GM06990 (cell line): ENCODE measurements around the gene ACOX1.

Source experiments
- DNase-seq: peaks from one replicate; pipeline ENCODE4 v3.0.0-alpha.2; 2011; ENCODE audit not compliant: insufficient read length; ENCODE audit errors: extremely low read depth
- H3K27me3 ChIP-seq: replicated peaks from 2 replicates; pipeline ENCODE4 v1.6.0; 2011; ENCODE audit warnings: low read length; ENCODE audit not compliant: control insufficient read depth, insufficient read depth
- H3K36me3 ChIP-seq: 2 replicates; pipeline ENCODE4 v1.5.1; 2011; ENCODE audit warnings: low read length; ENCODE audit not compliant: control insufficient read depth, insufficient read depth
- H3K4me3 ChIP-seq: replicated peaks from 2 replicates; pipeline ENCODE4 v1.5.1; 2011; ENCODE audit warnings: low read depth, mild to moderate bottlenecking, control low read depth, low read length
- CTCF ChIP-seq: IDR thresholded peaks from 2 replicates; pipeline ENCODE4 v1.5.1; 2011; ENCODE audit warnings: low read length, control low read depth, mild to moderate bottlenecking, inconsistent platforms; ENCODE audit not compliant: insufficient read depth, poor library complexity, severe bottlenecking

ACOX1 gene

GRCh38 chr17:75932852-75933251 is 46.1 kb downstream of the ACOX1 start:
- Histone ChIP-seq H3K4me3 (no peak overlapping the region), H3K36me3 (no peaks in the 10 kb centered on the region), H3K27me3 (no peaks in the 10 kb centered on the region)
- TF ChIP-seq CTCF: no peak
- DNase-seq: no peak

DNA sequence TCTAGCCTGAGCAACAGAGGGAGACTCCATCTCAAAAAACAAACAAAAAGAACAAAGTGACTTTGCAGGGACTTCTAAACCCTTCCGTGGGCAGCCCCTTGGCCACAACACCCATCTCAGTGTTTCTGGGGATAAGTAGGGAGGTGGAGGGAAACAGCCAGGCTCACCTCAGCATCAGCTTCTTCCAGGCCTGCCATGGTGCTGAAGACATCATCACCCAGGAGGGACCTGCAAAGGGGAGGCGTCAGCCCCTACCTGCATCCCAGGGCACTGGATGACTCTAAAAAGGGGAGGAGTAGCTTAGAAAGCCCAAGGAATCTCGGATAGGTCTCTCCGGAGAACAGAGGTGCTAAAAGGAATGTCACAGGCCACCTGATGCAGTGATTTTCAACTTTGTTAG is 47.9 kb downstream of the ACOX1 start:
- no peak for TF ChIP-seq CTCF
- Histone ChIP-seq H3K27me3 (no peaks in the 10 kb centered on the region), H3K36me3 (no peaks in the 10 kb centered on the region; the same call in 1 of the 2 replicates), H3K4me3 (no peak overlapping the region)
- DNase-seq: no peak

DNA sequence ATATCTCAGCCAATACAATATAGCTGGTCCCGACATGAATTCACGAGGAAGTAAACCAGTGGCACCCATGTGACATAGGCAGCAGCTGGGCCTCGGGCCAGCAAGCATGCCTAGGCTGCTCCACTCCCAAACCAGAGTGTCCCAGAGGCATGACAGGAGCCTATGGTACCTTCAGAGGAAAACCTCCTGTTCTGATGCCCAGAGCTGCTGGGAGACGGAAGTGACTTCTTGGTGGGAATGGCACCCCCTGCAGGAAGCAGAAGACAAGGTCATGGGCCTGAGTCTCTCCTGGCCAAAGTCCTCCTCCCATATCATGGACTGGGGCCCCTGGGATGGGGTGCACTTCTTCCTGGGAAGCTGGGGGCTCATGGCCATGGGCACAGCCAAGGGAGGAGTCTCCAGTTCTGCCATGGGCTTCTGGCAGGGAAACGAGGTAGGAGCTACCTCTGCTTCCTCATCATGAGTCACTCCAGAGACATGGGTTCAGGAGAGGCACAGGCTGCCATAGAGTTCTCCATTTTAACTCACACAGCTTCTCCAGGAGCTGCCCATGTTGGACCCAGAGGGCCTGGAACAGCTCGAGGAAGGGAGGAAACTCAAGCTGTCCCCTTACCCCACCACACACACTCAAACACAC is 51.6 kb downstream of the ACOX1 start:
- H3K4me3 ChIP-seq: no peak overlapping the region
- H3K27me3 ChIP-seq: no peaks in the 10 kb centered on the region
- H3K36me3 ChIP-seq: peaks cover 3% of the 10 kb centered on the region
- no peak for DNase-seq
- TF ChIP-seq CTCF: peak; percentile 51

DNA sequence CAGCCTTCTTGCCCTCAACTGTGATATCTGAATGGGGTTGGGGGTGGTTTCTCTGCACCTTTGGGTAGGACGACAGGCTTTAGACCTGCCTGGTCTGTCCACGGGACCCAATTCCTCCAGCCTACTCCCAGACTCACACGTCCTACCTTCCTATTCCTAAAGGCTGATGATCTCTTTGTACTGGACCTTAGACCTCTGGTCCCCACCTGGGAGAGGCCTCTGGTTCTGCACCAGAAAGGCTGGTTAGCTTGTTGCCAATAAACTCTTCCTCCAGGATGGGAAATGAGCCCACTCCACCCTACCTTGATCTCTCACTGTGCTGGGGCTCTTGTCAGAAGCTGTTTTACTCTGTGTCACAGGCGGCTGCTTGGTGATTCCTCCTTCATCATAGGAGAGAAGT is 52.5 kb downstream of the ACOX1 start:
- no peak for TF ChIP-seq CTCF
- no peak for DNase-seq
- Histone ChIP-seq H3K36me3 (peaks cover 3% of the 10 kb centered on the region), H3K4me3 (no peak overlapping the region), H3K27me3 (no peaks in the 10 kb centered on the region)

DNA sequence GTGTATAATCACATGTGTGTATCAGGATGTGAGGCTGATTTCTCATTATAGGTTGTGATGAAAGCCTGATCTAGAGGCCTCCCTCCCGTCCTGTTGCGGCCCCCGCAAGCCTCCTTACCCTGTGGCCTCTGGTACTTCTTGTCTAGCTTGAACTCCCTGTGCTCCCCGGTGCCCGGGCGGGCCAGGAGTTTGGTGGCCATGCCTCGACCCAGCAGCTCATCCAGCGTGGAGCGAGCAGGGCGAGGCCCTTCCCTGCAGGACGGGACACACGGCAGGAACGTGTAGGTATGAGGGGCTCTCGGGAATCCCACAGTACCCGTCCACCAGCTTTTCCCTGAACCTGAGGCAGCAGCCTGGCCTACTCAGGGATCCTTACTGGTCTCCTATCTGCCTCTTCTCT is 53.1 kb downstream of the ACOX1 start:
- Histone ChIP-seq H3K27me3 (no peaks in the 10 kb centered on the region), H3K4me3 (no peak overlapping the region), H3K36me3 (peaks cover 3% of the 10 kb centered on the region)
- TF ChIP-seq CTCF: no peak
- no peak for DNase-seq

GRCh38 chr17:75925103-75925502 is 53.9 kb downstream of the ACOX1 start:
- Histone ChIP-seq H3K4me3 (no peak overlapping the region), H3K27me3 (no peaks in the 10 kb centered on the region), H3K36me3 (peaks cover 3% of the 10 kb centered on the region)
- DNase-seq: no peak
- TF ChIP-seq CTCF: no peak
